BLaER1 treated with 17β-estradiol and CSF1 and Interleukin-3, amounts not matched to agents 10 nM and 100 nM (cell line): Measurements from ENCODE around the gene OSBPL9.

ENCODE experiments used
- H3K27ac ChIP-seq, 11 experiments: shearing (Covaris generic); formaldehyde crosslinking; 2 replicates each; pipeline ENCODE4 v1.8.1; 2022
- H3K27me3 ChIP-seq, 11 experiments: shearing (Covaris generic); formaldehyde crosslinking; 2 replicates each; pipeline ENCODE4 v1.8.1; 2022
- H3K36me3 ChIP-seq, 11 experiments: shearing (Covaris generic); formaldehyde crosslinking; 2 replicates each; pipeline ENCODE4 v1.8.1; 2022
- H3K4me1 ChIP-seq, 10 experiments: shearing (Covaris generic); formaldehyde crosslinking; 2 replicates each; pipeline ENCODE4 v1.8.1; 2022
- H3K4me2 ChIP-seq, 11 experiments: shearing (Covaris generic); formaldehyde crosslinking; 2 replicates each; pipeline ENCODE4 v1.8.1; 2022
- H3K4me3 ChIP-seq, 10 experiments: shearing (Covaris generic); formaldehyde crosslinking; 2 replicates each; pipeline ENCODE4 v1.8.1; 2022
- H3K9ac ChIP-seq, 11 experiments: shearing (Covaris generic); formaldehyde crosslinking; 2 replicates each; pipeline ENCODE4 v1.8.1; 2022
- H3K9me3 ChIP-seq, 11 experiments: shearing (Covaris generic); formaldehyde crosslinking; replicated peaks in 1 of 11; 2 replicates each; pipeline ENCODE4 v1.8.1; 2022
- H4K20me1 ChIP-seq, 11 experiments: shearing (Covaris generic); formaldehyde crosslinking; 2 replicates each; pipeline ENCODE4 v1.8.1; 2022
- Cebpa-rat ChIP-seq, 11 experiments: shearing (Covaris generic); IDR thresholded peaks; 2 replicates each; pipeline ENCODE4 v1.8.1; 2022

The OSBPL9 gene

DNA sequence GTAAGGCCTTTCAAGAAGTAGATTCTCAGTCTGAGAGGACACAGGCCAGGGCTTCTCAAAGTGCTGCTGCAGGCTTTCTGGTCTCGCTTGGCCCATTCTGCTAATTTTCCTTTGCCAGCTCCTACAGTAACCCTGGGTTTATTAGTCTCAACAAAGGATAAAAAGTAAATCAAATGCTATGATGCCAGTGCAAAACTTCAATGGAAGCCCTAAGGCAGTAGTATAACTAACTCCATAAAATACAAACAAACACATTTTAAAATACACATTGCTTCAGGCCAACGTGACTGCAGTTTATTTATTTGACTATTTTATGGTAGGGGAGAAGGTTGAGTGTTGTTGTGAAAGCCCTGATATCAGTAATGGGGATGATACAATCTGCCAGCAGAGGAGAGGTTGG lies 172.0 kb downstream of the OSBPL9 start:
- TF ChIP-seq Cebpa-rat (IDR thresholded peaks at IDR 0.05) = no peak
- no peak overlapping the region for H3K4me2 ChIP-seq
- H3K4me1 ChIP-seq = peaks cover 0 to 23% (median 4%) of the 10 kb centered on the region in 10 experiments; a peak in 10 of 20 replicates
- no peaks in the 10 kb centered on the region for H3K27me3 ChIP-seq
- H3K36me3 ChIP-seq = peaks cover 90 to 100% (median 100%) of the 10 kb centered on the region in 11 experiments
- no peak overlapping the region for H3K27ac ChIP-seq
- no peaks in the 10 kb centered on the region for H3K9me3 ChIP-seq
- peaks cover 0 to 62% (median 16%) of the 10 kb centered on the region in 11 experiments; a peak in 8 of 22 replicates for H4K20me1 ChIP-seq
- H3K4me3 ChIP-seq = no peak overlapping the region
- H3K9ac ChIP-seq = no peak overlapping the region

DNA sequence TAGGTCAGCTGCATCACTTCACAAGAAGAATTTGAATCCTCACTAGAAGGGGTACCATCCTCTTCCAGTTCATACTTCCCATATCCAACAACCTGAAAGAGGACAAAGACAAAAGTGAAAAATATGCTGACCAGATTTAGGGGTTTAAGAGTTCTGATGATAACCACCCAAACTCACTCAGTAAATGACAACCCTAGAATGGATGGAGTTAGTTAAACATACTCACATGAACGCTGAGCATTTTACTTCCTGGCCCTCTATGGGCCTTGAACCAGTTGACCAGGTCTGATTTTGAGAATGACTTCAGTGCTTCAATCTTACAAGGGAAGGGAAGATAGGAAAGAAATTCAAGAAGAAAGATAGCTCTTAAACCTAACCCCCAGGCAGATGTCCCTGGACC lies 172.4 kb downstream of the OSBPL9 start:
- Histone ChIP-seq H3K4me1 (peaks cover 0 to 27% (median 4%) of the 10 kb centered on the region in 10 experiments; a peak in 10 of 20 replicates), H3K27me3 (no peaks in the 10 kb centered on the region), H3K4me2 (no peak overlapping the region), H3K9me3 (no peaks in the 10 kb centered on the region), H3K4me3 (no peak overlapping the region), H3K9ac (no peak overlapping the region), H3K27ac (no peak overlapping the region), H4K20me1 (peaks cover 0 to 63% (median 16%) of the 10 kb centered on the region in 11 experiments; a peak in 8 of 22 replicates), H3K36me3 (peaks cover 90 to 100% (median 100%) of the 10 kb centered on the region in 11 experiments)
- no peak for TF ChIP-seq Cebpa-rat (IDR thresholded peaks at IDR 0.05)

DNA sequence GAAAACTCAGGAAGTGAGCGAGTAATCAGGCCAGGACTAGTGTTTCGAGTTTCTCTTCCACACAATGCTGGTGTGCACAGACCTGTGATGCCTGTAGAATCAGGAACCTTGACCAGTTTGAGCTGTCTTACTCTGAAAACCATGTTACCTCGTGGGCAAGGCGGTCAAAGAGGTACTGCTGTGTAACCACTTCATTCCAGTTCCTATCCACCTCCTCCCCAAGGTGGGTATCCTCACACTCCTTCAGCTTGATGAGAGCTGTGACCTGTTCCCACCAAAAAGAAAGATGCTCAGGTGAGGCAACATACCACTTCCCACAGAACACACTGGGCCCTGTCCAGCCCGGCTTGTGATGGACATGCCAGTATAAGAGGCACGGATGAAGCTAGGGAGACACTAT lies 173.5 kb downstream of the OSBPL9 start:
- H3K4me1 ChIP-seq = peaks cover 0 to 30% (median 4%) of the 10 kb centered on the region in 10 experiments; a peak in 10 of 20 replicates
- H3K9ac ChIP-seq = no peak overlapping the region
- no peak for TF ChIP-seq Cebpa-rat (IDR thresholded peaks at IDR 0.05)
- no peaks in the 10 kb centered on the region for H3K9me3 ChIP-seq
- H3K4me3 ChIP-seq = no peak overlapping the region
- peaks cover 90 to 100% (median 100%) of the 10 kb centered on the region in 11 experiments for H3K36me3 ChIP-seq
- no peak overlapping the region for H3K27ac ChIP-seq
- H3K4me2 ChIP-seq = no peak overlapping the region
- H3K27me3 ChIP-seq = no peaks in the 10 kb centered on the region
- H4K20me1 ChIP-seq = peaks cover 0 to 58% (median 9%) of the 10 kb centered on the region in 11 experiments; a peak in 8 of 22 replicates

DNA sequence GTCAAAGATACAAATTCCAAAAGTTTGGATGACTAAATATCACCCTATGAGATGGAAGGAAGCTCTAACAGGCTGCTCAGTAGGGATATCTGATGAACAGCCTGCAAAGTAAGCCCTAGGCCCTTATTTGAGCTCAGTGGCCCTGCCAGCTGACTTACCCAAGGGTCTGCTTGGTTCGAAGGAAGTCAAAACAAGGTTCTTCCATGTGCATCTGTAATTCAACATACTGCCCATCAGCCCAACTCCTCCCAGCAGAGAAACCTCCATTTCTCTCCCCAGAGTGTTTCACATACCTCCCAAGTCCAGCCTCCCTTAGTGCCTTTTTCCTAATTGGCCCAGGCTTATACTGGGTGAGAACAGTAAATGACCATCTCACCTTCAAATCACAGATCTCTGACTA lies 175.0 kb downstream of the OSBPL9 start:
- H3K9me3 ChIP-seq = no peaks in the 10 kb centered on the region
- no peak for TF ChIP-seq Cebpa-rat (IDR thresholded peaks at IDR 0.05)
- peaks cover 89 to 99% (median 97%) of the 10 kb centered on the region in 11 experiments for H3K36me3 ChIP-seq
- no peak overlapping the region for H3K27ac ChIP-seq
- H3K4me1 ChIP-seq = peaks cover 0 to 30% (median 4%) of the 10 kb centered on the region in 10 experiments; a peak in 10 of 20 replicates
- H4K20me1 ChIP-seq = peaks cover 0 to 62% (median 8%) of the 10 kb centered on the region in 11 experiments; a peak in 8 of 22 replicates
- H3K27me3 ChIP-seq = no peaks in the 10 kb centered on the region
- no peak overlapping the region for H3K9ac ChIP-seq
- no peak overlapping the region for H3K4me3 ChIP-seq
- H3K4me2 ChIP-seq = no peak overlapping the region

DNA sequence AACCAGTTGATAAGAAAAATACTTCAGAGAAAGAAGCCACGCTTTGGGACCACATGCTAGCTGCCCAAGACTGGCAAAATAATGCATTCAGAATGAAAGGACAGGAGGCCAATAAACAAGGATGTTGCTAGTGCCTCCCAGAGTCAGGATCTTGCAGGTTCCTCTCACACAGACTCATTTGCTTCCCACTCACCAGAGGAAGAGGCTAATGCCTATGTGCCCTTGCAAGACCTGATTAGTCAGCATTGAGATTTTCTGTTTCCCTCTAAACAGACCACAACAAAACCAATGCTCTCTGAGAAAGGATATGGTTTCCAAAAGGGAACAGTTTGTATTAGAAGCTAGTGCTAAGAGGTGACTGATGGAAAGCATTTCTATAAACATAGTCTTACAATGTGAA lies 176.0 kb downstream of the OSBPL9 start:
- peak overlapping the region in 3 of 11 experiments; percentile 10 to 24 (median 18); a peak in 2 of 22 replicates for H3K27ac ChIP-seq
- peaks cover 0 to 58% (median 8%) of the 10 kb centered on the region in 11 experiments; a peak in 9 of 22 replicates for H4K20me1 ChIP-seq
- no peak for TF ChIP-seq Cebpa-rat (IDR thresholded peaks at IDR 0.05)
- H3K9ac ChIP-seq = no peak overlapping the region
- H3K4me2 ChIP-seq = peak overlapping the region in 3 of 11 experiments; percentile 40 to 69 (median 56); a peak in 7 of 22 replicates
- no peak overlapping the region for H3K4me3 ChIP-seq
- H3K36me3 ChIP-seq = peaks cover 89 to 99% (median 97%) of the 10 kb centered on the region in 11 experiments
- peaks cover 0 to 30% (median 4%) of the 10 kb centered on the region in 10 experiments; a peak in 10 of 20 replicates for H3K4me1 ChIP-seq
- H3K9me3 ChIP-seq = no peaks in the 10 kb centered on the region
- H3K27me3 ChIP-seq = no peaks in the 10 kb centered on the region

DNA sequence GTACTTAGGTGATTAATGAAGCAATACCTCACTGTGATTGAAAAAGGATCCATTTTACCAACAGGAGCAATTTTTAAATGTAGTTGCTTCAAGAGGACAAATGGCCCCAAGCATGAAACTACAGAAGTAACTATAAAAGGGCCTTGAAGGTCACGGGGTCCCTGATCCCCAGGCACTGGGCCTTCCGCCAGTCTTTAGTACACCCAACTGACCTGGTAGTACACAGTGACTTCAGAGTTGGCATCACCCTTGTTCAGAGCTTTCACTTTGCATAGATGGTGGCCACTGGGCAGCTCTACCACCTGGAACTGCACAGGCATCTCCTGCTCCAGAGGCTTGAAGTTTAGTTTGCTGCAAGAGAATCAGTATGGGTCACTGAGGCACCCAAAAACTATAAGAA lies 177.4 kb downstream of the OSBPL9 start:
- H3K4me3 ChIP-seq = no peak overlapping the region
- H3K27ac ChIP-seq = no peak overlapping the region
- peak overlapping the region in 2 of 11 experiments; percentile 56 to 69; a peak in 2 of 22 replicates for H3K4me2 ChIP-seq
- TF ChIP-seq Cebpa-rat (IDR thresholded peaks at IDR 0.05) = no peak
- no peak overlapping the region for H3K9ac ChIP-seq
- H3K27me3 ChIP-seq = no peaks in the 10 kb centered on the region
- H4K20me1 ChIP-seq = peaks cover 0 to 56% (median 8%) of the 10 kb centered on the region in 11 experiments; a peak in 9 of 22 replicates
- peaks cover 86 to 96% (median 92%) of the 10 kb centered on the region in 11 experiments for H3K36me3 ChIP-seq
- H3K9me3 ChIP-seq = no peaks in the 10 kb centered on the region
- peaks cover 0 to 30% (median 5%) of the 10 kb centered on the region in 10 experiments; a peak in 15 of 20 replicates for H3K4me1 ChIP-seq

DNA sequence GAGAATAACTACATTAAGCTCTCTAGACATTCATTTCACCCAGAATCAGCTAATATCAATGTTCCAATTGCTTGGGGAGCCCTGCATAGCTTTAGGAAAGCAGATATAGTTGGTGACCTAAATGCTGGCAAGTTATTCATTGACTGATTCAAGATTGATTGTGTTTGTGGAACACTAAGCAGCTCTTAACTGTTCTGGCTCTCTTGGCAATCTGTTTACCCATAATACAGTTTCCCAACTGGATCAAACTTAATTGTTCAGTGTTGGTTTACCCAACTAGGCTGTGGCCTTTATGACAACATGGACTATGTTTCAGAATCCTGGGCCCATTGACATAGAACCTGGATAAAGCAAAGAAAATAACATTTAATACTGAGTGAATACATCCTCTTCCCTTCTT lies 178.0 kb downstream of the OSBPL9 start:
- Histone ChIP-seq H4K20me1 (peaks cover 0 to 54% (median 9%) of the 10 kb centered on the region in 11 experiments; a peak in 10 of 22 replicates), H3K36me3 (peaks cover 86 to 96% (median 91%) of the 10 kb centered on the region in 11 experiments), H3K4me3 (no peak overlapping the region), H3K9ac (no peak overlapping the region), H3K4me1 (peaks cover 6 to 30% (median 11%) of the 10 kb centered on the region in 10 experiments), H3K27me3 (no peaks in the 10 kb centered on the region), H3K4me2 (no peak overlapping the region), H3K27ac (no peak overlapping the region), H3K9me3 (no peaks in the 10 kb centered on the region)
- TF ChIP-seq Cebpa-rat (IDR thresholded peaks at IDR 0.05) = no peak

DNA sequence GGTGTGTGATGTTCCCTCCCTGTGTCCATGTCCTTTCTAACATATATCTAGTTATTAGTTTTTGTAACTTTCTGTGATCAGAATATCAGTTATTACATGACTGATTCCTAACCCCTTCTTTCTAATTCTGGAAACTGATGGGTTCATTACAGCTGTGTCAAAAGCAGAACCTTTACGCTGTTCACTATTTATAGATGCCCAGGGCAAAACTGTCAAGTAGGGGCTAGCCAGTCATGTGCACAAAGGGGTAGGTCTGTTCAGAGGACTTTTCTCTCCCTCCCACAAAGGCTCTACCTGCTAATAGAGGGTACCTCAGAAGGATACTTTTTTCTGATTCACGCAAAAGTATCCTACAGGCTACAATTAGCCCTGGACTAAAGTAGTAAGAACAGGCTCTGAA lies 182.5 kb downstream of the OSBPL9 start:
- Histone ChIP-seq H3K27me3 (no peaks in the 10 kb centered on the region), H3K9me3 (no peaks in the 10 kb centered on the region), H3K27ac (0 out of 22 replicates have a peak overlapping the region, but pooled peaks of 2 of the 11 experiments have one; percentile 20 to 23), H4K20me1 (peaks cover 0 to 14% (median 0%) of the 10 kb centered on the region in 11 experiments; a peak in 6 of 22 replicates), H3K4me1 (peaks cover 0 to 17% (median 16%) of the 10 kb centered on the region in 10 experiments; a peak in 18 of 20 replicates), H3K9ac (peak overlapping the region in 5 of 11 experiments; percentile 2 to 54 (median 28); a peak in 5 of 22 replicates), H3K36me3 (peaks cover 87 to 96% (median 93%) of the 10 kb centered on the region in 11 experiments), H3K4me3 (no peak overlapping the region), H3K4me2 (peak overlapping the region in 7 of 11 experiments; percentile 28 to 73 (median 45); a peak in 15 of 22 replicates)
- TF ChIP-seq Cebpa-rat (IDR thresholded peaks at IDR 0.05) = no peak

DNA sequence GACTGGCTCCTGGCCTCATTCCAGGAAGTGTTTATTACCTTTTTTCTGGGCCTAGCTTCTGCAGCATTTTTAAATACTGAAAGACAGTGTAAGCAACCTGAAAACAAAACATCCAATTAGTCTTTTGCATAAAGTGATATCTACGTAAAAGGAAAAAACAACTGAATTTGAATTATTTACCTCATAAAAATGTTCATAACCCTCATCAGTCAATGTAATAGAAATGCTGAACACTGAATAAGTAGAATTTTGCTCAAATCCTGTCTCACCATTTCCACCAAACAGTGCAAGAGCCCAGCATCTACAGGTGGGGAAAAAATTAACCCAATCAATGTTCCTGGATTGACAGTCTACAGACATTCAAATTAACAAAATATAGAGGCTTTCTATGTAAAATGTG lies 197.6 kb downstream of the OSBPL9 start:
- H4K20me1 ChIP-seq = no peaks in the 10 kb centered on the region; a peak in 1 of 22 replicates
- H3K9me3 ChIP-seq = no peaks in the 10 kb centered on the region
- H3K36me3 ChIP-seq = peaks cover 78 to 99% (median 94%) of the 10 kb centered on the region in 11 experiments
- no peak overlapping the region for H3K4me3 ChIP-seq
- no peak overlapping the region for H3K4me2 ChIP-seq
- no peak overlapping the region for H3K9ac ChIP-seq
- no peak for TF ChIP-seq Cebpa-rat (IDR thresholded peaks at IDR 0.05)
- H3K4me1 ChIP-seq = no peaks in the 10 kb centered on the region
- H3K27me3 ChIP-seq = no peaks in the 10 kb centered on the region
- H3K27ac ChIP-seq = no peak overlapping the region
